Myocyte (in vitro differentiated cells): Measurements from ENCODE around the gene SCUBE3. TPM values are rescaled to one million over a fixed set of nuclear protein-coding genes. Genes with fewer than 3 reads are reported as not detected.

Source experiments
- DNase-seq: peaks from one replicate; pipeline ENCODE4 v3.0.0-alpha.2; 2012; ENCODE audit warnings: low read depth
- total RNA-seq: library from RNA; depleted of rRNA; stranded (reverse); fragments of >200 nt; gene quantifications from 2 replicates; pipeline ENCODE4 v1.2.3, GENCODE V29; 2014

SCUBE3 gene
- total RNA-seq, 1 donor from 2014 or later, result 0.03 TPM

GRCh38 chr6:35239581-35239980 is 25.8 kb downstream of the SCUBE3 start:
- DNase-seq, result no peak

DNA sequence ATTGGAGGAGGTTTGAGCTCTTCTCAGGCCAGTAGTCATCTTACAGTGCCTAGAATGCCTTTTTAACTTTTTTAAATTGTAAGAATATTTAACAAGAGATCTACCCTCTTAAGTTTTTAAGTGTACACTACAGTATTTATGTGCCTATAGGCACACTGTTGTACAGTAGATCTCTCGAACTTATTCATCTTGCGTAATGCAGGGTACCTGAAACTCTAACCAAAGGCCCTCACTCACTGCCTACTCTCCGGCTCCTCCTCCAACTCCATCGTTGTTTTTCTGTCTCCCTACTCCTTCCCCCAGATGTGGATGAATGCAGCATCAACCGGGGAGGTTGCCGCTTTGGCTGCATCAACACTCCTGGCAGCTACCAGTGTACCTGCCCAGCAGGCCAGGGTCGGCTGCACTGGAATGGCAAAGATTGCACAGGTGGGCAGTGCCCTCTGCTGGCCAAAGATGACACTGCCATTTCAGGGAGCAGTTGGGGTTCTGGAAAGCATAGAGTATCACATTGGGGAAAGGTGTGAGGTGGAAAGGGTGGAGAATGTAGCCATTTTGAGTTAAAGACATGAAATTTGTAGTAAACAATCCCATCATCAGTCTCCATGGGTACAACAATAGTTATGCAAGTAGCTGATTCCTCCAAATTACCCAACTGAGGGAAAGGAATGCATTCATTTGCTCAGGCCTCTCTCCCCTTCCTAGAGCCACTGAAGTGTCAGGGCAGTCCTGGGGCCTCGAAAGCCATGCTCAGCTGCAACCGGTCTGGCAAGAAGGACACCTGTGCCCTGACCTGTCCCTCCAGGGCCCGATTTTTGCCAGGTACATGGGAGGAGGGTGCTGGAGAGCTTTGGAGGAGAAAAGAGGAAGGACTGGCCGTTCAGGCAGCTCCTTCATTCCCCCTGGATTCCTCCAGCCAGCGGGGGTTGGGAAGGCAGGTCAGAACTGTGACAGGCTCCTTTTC is 27.4 kb downstream of the SCUBE3 start:
- peak; percentile 63 for DNase-seq

DNA sequence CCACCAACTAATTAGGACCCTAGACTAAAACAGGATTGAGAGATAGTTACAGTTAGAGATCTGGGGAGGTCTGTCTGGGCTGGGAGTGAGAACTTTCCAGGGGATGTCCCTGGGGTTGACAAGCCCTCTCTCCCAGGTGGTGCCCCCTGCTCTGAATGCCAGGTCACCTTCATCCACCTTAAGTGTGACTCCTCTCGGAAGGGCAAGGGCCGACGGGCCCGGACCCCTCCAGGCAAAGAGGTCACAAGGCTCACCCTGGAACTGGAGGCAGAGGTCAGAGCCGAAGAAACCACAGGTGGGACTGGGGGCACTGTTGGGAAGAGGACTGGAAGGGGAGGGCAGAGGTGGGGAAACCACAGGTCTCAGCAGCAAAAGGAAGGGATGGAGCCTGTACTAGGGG is 28.7 kb downstream of the SCUBE3 start:
- no peak for DNase-seq

DNA sequence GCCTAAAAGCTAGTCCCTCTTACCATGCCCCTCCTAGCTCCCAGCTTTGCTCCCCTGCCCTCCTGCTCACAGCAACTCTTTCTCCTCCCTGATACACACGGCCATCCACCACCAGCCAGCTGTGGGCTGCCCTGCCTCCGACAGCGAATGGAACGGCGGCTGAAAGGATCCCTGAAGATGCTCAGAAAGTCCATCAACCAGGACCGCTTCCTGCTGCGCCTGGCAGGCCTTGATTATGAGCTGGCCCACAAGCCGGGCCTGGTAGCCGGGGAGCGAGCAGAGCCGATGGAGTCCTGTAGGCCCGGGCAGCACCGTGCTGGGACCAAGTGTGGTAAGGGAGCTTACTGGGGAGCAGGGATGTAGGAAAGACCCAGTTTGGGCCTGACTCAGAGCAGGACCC is 29.1 kb downstream of the SCUBE3 start:
- no peak for DNase-seq

DNA sequence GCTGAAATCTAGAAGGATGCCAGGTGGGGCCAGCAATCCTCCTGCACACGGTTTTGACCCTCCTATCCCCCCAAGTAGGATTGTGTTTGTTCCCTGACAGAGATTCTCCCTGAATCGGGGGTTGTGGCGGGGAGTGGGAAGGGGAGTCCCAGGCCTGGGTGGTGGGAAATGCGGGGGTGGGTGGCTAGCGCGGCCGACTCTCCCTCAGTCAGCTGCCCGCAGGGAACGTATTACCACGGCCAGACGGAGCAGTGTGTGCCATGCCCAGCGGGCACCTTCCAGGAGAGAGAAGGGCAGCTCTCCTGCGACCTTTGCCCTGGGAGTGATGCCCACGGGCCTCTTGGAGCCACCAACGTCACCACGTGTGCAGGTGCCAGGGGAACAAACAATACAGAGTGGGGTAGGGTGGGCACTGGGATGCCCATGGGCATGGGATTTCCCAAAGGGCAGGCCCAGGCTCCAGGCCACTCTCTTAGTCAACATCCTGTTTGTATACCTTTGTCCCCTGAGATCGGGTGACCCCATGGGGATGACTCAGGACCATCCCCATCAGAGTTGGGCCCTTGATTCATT is 29.7 kb downstream of the SCUBE3 start:
- DNase-seq, result no peak

DNA sequence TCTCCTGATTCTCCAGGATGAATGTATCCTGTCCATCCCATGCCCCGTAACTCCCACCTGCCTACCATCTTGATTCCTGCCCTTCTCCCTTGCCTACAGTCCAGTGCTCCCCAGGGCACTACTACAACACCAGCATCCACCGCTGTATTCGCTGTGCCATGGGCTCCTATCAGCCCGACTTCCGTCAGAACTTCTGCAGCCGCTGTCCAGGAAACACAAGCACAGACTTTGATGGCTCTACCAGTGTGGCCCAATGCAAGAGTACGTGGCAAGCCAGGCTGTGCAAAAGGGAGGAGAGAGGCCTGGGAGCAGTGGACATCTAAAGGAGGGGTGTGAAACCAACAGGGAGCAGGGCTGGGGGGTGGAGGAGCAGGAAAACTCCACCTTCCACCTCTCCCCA is 30.8 kb downstream of the SCUBE3 start:
- no peak for DNase-seq

DNA sequence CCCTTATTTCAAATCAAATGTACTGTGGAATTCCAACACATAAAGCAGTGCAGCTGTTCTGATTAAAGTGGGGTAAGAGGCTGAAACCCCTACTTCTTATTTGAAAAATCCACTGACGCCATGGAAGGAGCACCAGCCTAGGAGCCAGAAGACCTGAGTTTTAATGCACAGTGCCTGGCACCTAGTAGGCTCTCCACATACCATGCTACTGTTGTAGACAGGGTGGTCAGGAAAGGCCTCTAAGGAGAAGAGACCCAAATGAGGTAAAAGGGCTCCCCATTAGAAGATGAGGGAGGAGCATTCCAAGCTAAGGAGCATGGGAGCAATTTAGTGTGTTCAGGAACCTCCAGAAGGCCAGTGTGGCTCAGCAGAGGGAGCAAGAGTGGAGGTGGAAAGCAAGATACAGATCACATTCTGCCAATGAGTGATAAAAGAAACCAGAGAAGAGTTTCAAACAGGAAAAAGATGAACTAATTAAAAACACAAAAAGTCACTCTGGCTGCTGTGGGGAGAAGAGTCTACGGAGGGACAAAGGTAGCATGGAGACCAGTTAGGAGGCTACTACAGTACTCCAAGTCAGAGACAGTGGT is 34.0 kb downstream of the SCUBE3 start:
- DNase-seq, result no peak

- DNase-seq, result no peak
These were observed 34.5 kb downstream of the SCUBE3 start for GRCh38 chr6:35248300-35248699.

DNA sequence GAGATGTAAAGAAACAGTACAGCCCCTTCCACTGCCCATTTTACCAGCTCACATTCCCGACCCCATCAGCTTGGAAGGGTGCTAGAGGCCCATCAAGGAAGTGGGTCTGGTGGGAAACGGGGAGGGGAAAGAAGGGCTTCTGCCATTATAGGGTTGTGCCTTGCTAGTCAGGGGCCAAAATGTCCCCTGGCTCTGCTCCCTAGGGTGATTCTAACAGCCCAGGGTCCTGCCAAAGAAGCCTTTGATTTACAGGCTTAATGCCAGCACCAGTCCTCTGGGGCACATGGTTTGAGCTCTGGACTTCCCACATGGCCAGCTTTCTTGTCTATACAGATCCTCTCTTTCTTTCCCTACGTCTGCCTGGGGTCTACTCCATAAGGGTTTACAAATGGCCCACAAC is 35.2 kb downstream of the SCUBE3 start:
- DNase-seq, result no peak

DNA sequence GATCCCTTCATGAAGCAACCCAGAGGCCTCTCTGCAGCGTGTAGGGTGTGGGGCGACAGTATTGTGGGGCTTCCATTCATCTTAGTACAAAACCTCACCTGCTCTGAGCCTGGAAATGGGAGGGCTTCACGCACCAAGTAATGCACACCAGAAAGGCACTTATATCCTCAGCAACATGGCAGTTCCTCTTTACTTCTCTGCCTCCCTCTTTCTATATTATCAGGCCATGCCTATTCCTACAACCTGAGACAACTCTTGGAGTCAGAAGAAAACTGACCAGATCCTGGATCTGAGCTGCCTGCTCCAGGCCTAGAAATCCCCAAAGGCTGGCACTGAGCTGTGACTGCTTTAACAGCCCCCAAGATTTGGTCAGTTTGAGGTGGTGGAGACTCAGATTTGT is 38.2 kb downstream of the SCUBE3 start:
- DNase-seq, result no peak

GRCh38 chr6:35253249-35253648 is 39.5 kb downstream of the SCUBE3 start:
- DNase-seq, result no peak

GRCh38 chr6:35258336-35258735 is 44.6 kb downstream of the SCUBE3 start:
- no peak for DNase-seq

GRCh38 chr6:35258858-35259193 is 45.1 kb downstream of the SCUBE3 start:
- DNase-seq, result no peak

DNA sequence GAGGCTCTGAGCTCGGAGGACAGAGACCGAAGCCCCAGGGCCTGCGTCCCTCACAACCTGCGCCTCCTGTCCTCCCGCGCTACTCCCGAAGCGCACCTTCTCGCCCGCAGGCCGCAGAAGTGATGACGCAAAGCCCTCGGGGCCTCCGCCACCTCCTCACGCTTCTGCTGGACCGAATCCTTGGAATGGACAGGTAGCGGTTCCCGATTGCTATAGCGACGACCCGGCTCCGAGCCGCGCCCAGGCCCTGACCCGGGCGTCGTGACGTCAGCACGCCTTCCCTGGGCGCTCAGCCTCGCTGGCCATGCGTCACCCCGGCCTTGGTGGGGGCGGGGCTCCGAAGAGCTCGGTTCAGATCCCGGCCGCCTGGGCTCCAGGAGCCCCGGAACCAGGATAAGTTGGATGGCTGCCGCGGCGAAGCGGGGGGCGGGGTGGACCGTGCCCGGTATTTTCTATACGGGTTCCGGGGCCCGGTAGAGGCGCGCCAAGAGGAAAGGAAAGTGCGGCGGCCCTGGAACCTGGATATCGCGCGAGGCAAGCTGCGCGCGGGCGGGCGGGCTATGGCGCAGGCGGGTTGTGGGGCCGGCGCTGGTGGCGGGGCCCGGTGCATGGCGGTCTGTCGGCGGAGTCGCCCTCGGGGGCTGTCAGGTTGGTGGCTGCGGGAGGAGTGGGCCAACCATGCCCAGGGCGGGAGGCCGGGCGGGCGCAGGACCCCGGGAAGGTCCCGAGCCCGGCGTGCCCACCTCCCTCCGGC is 45.6 kb downstream of the SCUBE3 start, which contains the start of gene ZNF76:
ZNF76 (plus strand) TSS at position 542 of the 754 bp plus-strand sequence. CDS start 21,417 bp downstream, outside the sequence.
- peak; percentile 97 for DNase-seq

DNA sequence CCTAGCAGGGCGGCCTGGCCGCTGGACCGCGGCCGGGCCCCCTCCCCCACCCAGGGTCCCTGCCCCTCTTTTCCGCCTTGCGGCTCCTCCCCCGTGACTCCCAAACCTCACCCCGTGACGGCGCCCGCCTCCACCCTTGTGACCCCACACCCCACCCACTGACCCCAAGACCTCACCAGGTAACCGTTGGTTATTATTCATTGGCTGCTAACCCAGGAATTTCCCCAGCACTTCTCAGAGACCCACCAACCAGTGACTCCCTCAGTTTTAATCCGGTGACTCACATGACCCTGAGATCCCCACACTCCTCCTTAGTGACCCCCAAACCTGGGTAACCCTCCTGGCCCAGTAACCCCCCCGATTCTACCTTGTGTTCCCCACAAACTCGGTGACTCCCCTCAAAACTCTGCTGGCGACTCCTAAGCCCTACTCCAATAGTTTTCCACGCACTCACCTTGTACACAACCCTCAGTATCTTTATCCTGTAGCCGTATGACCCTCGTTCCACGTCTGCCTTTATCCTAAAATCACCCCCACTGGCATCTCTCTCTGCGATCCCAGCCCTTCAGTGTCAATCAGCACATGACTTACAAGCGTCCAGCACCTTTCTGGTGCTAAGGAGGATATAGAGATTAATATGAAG is 46.3 kb downstream of the SCUBE3 start:
- DNase-seq, result peak; percentile 48

- no peak for DNase-seq
These were observed 47.1 kb downstream of the SCUBE3 start for GRCh38 chr6:35260591-35261570.

GRCh38 chr6:35262596-35262995 is 48.8 kb downstream of the SCUBE3 start:
- DNase-seq, result no peak

GRCh38 chr6:35264550-35265274 is 51.0 kb downstream of the SCUBE3 start:
- no peak for DNase-seq

DNA sequence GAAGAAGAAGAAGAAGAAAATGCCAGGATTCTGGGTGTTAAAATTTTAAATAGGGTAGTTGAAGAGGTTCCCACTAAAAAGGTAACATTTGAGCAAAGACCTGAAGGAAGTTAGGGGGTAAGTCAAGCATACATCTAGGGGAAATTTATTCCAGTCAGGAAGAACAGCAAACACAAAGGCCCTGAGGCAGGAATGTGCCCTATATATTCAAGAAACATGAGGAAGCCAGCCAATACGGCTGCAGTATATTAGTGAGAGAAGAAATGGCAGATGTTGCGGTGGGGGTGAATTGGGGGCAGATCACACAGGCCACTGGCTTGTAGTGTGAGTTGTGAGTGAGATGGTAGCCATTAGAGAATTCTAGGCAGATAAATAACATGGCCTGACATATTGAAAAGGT is 51.8 kb downstream of the SCUBE3 start:
- DNase-seq, result no peak
